Measurements from ENCODE around the gene PEX5L. TPM values are rescaled to one million over a fixed set of nuclear protein-coding genes. Genes with fewer than 3 reads are reported as not detected.
"Not testable (repeated sequence)": the region's sequence is repeated elsewhere in the genome, so short reads cannot be mapped to it uniquely, and the experiment has no call there.

PEX5L gene
- total RNA-seq, 1 experiment from 2014 or later = 3.2 TPM

DNA sequence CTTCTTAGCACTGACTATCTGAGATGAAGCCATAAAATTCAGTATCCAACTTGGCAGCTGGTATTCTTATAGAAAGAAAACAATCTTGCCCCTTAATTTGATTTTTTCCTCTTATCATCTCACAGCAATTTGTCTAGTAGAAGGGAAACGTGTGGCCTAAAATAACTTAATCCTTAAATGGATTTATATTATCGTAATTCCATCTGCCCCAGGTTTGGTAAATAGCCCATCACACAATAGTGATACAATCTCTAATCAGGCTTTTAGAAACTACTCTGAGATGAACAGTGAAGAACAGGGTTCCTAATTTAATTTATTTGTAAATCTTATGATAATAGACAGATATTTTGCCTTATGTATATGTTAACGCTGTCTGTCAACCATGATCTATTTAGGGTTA lies 24.8 kb downstream of the PEX5L start (continued):
- TF ChIP-seq, protein P1, sequence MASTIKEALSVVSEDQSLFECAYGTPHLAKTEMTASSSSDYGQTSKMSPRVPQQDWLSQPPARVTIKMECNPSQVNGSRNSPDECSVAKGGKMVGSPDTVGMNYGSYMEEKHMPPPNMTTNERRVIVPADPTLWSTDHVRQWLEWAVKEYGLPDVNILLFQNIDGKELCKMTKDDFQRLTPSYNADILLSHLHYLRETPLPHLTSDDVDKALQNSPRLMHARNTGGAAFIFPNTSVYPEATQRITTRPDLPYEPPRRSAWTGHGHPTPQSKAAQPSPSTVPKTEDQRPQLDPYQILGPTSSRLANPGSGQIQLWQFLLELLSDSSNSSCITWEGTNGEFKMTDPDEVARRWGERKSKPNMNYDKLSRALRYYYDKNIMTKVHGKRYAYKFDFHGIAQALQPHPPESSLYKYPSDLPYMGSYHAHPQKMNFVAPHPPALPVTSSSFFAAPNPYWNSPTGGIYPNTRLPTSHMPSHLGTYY (CRISPR knock-in tag; IDR thresholded peaks at IDR 0.05) = no peak
- TF ChIP-seq, protein P2, sequence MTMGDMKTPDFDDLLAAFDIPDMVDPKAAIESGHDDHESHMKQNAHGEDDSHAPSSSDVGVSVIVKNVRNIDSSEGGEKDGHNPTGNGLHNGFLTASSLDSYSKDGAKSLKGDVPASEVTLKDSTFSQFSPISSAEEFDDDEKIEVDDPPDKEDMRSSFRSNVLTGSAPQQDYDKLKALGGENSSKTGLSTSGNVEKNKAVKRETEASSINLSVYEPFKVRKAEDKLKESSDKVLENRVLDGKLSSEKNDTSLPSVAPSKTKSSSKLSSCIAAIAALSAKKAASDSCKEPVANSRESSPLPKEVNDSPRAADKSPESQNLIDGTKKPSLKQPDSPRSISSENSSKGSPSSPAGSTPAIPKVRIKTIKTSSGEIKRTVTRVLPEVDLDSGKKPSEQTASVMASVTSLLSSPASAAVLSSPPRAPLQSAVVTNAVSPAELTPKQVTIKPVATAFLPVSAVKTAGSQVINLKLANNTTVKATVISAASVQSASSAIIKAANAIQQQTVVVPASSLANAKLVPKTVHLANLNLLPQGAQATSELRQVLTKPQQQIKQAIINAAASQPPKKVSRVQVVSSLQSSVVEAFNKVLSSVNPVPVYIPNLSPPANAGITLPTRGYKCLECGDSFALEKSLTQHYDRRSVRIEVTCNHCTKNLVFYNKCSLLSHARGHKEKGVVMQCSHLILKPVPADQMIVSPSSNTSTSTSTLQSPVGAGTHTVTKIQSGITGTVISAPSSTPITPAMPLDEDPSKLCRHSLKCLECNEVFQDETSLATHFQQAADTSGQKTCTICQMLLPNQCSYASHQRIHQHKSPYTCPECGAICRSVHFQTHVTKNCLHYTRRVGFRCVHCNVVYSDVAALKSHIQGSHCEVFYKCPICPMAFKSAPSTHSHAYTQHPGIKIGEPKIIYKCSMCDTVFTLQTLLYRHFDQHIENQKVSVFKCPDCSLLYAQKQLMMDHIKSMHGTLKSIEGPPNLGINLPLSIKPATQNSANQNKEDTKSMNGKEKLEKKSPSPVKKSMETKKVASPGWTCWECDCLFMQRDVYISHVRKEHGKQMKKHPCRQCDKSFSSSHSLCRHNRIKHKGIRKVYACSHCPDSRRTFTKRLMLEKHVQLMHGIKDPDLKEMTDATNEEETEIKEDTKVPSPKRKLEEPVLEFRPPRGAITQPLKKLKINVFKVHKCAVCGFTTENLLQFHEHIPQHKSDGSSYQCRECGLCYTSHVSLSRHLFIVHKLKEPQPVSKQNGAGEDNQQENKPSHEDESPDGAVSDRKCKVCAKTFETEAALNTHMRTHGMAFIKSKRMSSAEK (CRISPR knock-in tag; IDR thresholded peaks at IDR 0.05; ENCODE audit: borderline replicate concordance) = no peak

DNA sequence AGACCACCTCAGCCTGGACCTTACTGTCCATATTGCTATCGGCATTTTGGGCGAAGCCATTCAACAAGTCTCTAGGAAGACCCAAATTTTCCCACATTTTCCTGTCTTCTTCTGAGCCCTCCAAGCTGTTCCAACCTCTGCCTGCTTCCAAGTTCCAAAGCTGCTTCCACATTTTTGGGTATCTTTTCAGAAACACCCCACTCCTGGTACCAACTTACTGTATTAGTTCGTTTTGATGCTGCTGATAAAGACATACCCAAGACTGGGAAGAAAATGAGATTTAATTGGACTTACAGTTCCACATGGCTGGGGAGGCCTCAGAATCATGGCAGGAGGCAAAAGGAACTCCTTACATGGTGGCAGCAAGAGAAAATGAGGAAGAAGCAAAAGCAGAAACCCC lies 28.4 kb downstream of the PEX5L start:
- H3K27me3 Mint-ChIP-seq (ENCODE audit: low read depth); H3K4me1 Mint-ChIP-seq; ATAC-seq; H3K4me3 Mint-ChIP-seq; POLR2A ChIA-PET; CTCF ChIA-PET; DNase-seq (ENCODE audit: low spot score); H3K27ac Mint-ChIP-seq: not testable (repeated sequence)
- peaks cover 41% of the 10 kb centered on the region for H3K9me3 Mint-ChIP-seq
- H3K36me3 Mint-ChIP-seq = peaks cover 31% of the 10 kb centered on the region

GRCh38 chr3:180004542-180004941 lies 32.2 kb downstream of the PEX5L start:
- TF ChIP-seq PRRX2 (CRISPR knock-in tag; IDR thresholded peaks at IDR 0.05) = no peak
- no peak for TF ChIP-seq FOXJ3 (CRISPR knock-in tag; IDR thresholded peaks at IDR 0.05; ENCODE audit: borderline replicate concordance)
- TF ChIP-seq, protein P3, sequence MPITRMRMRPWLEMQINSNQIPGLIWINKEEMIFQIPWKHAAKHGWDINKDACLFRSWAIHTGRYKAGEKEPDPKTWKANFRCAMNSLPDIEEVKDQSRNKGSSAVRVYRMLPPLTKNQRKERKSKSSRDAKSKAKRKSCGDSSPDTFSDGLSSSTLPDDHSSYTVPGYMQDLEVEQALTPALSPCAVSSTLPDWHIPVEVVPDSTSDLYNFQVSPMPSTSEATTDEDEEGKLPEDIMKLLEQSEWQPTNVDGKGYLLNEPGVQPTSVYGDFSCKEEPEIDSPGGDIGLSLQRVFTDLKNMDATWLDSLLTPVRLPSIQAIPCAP (CRISPR knock-in tag; IDR thresholded peaks at IDR 0.05) = no peak
- TF ChIP-seq, protein P4, sequence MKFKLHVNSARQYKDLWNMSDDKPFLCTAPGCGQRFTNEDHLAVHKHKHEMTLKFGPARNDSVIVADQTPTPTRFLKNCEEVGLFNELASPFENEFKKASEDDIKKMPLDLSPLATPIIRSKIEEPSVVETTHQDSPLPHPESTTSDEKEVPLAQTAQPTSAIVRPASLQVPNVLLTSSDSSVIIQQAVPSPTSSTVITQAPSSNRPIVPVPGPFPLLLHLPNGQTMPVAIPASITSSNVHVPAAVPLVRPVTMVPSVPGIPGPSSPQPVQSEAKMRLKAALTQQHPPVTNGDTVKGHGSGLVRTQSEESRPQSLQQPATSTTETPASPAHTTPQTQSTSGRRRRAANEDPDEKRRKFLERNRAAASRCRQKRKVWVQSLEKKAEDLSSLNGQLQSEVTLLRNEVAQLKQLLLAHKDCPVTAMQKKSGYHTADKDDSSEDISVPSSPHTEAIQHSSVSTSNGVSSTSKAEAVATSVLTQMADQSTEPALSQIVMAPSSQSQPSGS (CRISPR knock-in tag; IDR thresholded peaks at IDR 0.05; ENCODE audit: borderline replicate concordance, low read depth) = no peak
- TF ChIP-seq NFYB (CRISPR knock-in tag; conservative IDR thresholded peaks at IDR 0.05; ENCODE audit: low read depth) = no peak
- TF ChIP-seq, protein P5, sequence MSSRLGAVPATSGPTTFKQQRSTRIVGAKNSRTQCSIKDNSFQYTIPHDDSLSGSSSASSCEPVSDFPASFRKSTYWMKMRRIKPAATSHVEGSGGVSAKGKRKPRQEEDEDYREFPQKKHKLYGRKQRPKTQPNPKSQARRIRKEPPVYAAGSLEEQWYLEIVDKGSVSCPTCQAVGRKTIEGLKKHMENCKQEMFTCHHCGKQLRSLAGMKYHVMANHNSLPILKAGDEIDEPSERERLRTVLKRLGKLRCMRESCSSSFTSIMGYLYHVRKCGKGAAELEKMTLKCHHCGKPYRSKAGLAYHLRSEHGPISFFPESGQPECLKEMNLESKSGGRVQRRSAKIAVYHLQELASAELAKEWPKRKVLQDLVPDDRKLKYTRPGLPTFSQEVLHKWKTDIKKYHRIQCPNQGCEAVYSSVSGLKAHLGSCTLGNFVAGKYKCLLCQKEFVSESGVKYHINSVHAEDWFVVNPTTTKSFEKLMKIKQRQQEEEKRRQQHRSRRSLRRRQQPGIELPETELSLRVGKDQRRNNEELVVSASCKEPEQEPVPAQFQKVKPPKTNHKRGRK (CRISPR knock-in tag; IDR thresholded peaks at IDR 0.05; ENCODE audit: borderline replicate concordance) = no peak
- TF ChIP-seq NFATC4 (CRISPR knock-in tag; IDR thresholded peaks at IDR 0.05) = no peak
- TF ChIP-seq USF1 (CRISPR knock-in tag; IDR thresholded peaks at IDR 0.05) = no peak
- no peak for TF ChIP-seq IRF2 (CRISPR knock-in tag; IDR thresholded peaks at IDR 0.05; ENCODE audit: borderline replicate concordance, low read depth)
- no peak for TF ChIP-seq ZNF416 (CRISPR knock-in tag; IDR thresholded peaks at IDR 0.05)
- TF ChIP-seq, protein P6, sequence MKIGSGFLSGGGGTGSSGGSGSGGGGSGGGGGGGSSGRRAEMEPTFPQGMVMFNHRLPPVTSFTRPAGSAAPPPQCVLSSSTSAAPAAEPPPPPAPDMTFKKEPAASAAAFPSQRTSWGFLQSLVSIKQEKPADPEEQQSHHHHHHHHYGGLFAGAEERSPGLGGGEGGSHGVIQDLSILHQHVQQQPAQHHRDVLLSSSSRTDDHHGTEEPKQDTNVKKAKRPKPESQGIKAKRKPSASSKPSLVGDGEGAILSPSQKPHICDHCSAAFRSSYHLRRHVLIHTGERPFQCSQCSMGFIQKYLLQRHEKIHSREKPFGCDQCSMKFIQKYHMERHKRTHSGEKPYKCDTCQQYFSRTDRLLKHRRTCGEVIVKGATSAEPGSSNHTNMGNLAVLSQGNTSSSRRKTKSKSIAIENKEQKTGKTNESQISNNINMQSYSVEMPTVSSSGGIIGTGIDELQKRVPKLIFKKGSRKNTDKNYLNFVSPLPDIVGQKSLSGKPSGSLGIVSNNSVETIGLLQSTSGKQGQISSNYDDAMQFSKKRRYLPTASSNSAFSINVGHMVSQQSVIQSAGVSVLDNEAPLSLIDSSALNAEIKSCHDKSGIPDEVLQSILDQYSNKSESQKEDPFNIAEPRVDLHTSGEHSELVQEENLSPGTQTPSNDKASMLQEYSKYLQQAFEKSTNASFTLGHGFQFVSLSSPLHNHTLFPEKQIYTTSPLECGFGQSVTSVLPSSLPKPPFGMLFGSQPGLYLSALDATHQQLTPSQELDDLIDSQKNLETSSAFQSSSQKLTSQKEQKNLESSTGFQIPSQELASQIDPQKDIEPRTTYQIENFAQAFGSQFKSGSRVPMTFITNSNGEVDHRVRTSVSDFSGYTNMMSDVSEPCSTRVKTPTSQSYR (CRISPR knock-in tag; IDR thresholded peaks at IDR 0.05) = no peak
- no peak for TF ChIP-seq CREB1 (CRISPR knock-in tag; IDR thresholded peaks at IDR 0.05)
- no peak for TF ChIP-seq AR (CRISPR knock-in tag; IDR thresholded peaks at IDR 0.05)
- no peak for TF ChIP-seq ZNF317 (CRISPR knock-in tag; IDR thresholded peaks at IDR 0.05; ENCODE audit: borderline replicate concordance, low read depth)
- TF ChIP-seq FOXK1 (CRISPR knock-in tag; IDR thresholded peaks at IDR 0.05) = no peak
- ChIA-PET CTCF (interaction anchor here (1.5 kb wide), 1 partner anchor 76 kb away, joined by 4 read pairs; no protein-coding TSS in a partner anchor), POLR2A (no interaction called here)
- no peaks in the 10 kb centered on the region for H3K4me1 Mint-ChIP-seq
- no peak overlapping the region for H3K27ac Mint-ChIP-seq
- ATAC-seq = no peak
- H3K27me3 Mint-ChIP-seq (ENCODE audit: low read depth) = no peaks in the 10 kb centered on the region; the same call in 1 of the 2 replicates
- H3K9me3 Mint-ChIP-seq = peaks cover 33% of the 10 kb centered on the region
- no peak overlapping the region for H3K4me3 Mint-ChIP-seq
- DNase-seq (ENCODE audit: low spot score) = no peak
- H3K36me3 Mint-ChIP-seq = peaks cover 30% of the 10 kb centered on the region

Measured in WTC11 (cell line).